ENCODE results near the gene TAL1. TPM values are rescaled to one million over a fixed set of nuclear protein-coding genes. Genes with fewer than 3 reads are reported as not detected.

The TAL1 gene
- total and polyA plus RNA-seq, 2 experiments from 2014 or later: not detected

GRCh38 chr1:47190857-47191256 is 41.2 kb downstream of the TAL1 start:
- peaks cover 25% of the 10 kb centered on the region for H3K4me1 ChIP-seq (ENCODE audit: insufficient read depth)
- Mint-ChIP-seq H3K36me3 (ENCODE audit: low read depth) (no peaks in the 10 kb centered on the region), H3K4me1 (peaks cover 36% of the 10 kb centered on the region), H3K9me3 (0 out of 3 replicates have a peak, but pooled peaks cover under 1% of the 10 kb centered on the region), H3K27me3 (ENCODE audit: insufficient read depth, low read depth, poor library complexity) (peaks cover 35% of the 10 kb centered on the region), H3K4me3 (no peak overlapping the region), H3K27ac (no peak overlapping the region)
- no peak overlapping the region for H3K4me3 ChIP-seq
- 0 out of 2 replicates have a peak, but pooled peaks cover 3% of the 10 kb centered on the region for H3K9me2 ChIP-seq (ENCODE audit: insufficient read depth)
- H3K79me2 ChIP-seq (replicated peaks; ENCODE audit: insufficient read depth): no peaks in the 10 kb centered on the region
- no peak for DNase-seq (ENCODE audit: low spot score)
- TF ChIP-seq EZH2 (IDR thresholded peaks at IDR 0.05; ENCODE audit: low read depth, unreplicated experiment): no peak
- no peak for TF ChIP-seq ZNF114 (CRISPR knock-in tag; IDR thresholded peaks at IDR 0.05)
- TF ChIP-seq ZNF462 (CRISPR knock-in tag; IDR thresholded peaks at IDR 0.05): no peak
- TF ChIP-seq STAT1 (IDR thresholded peaks at IDR 0.05; ENCODE audit: unreplicated experiment): no peak
- no peak for TF ChIP-seq EZH2phosphoT487 (IDR thresholded peaks at IDR 0.05; ENCODE audit: unreplicated experiment)
- no peak for TF ChIP-seq CTCF (conservative IDR thresholded peaks at IDR 0.05; ENCODE audit: low read depth in 2 of 2)
- TF ChIP-seq POLR2AphosphoS5 (IDR thresholded peaks at IDR 0.05; ENCODE audit: low read depth): no peak
- TF ChIP-seq ZNF331 (CRISPR knock-in tag; IDR thresholded peaks at IDR 0.05; ENCODE audit: low read depth): no peak
- no peak for TF ChIP-seq REST (IDR thresholded peaks at IDR 0.05; ENCODE audit: unreplicated experiment)
- TF ChIP-seq NANOG (IDR thresholded peaks at IDR 0.05; ENCODE audit: borderline replicate concordance): no peak
- H3K4me2 ChIP-seq: no peak overlapping the region
- H2AFZ ChIP-seq: no peak overlapping the region
- no peaks in the 10 kb centered on the region for H3K36me3 ChIP-seq (ENCODE audit: insufficient read depth)
- no peak overlapping the region for H3K27ac ChIP-seq (ENCODE audit: low read depth)
- H3F3A ChIP-seq (replicated peaks; ENCODE audit: low read depth): no peaks in the 10 kb centered on the region
- peaks cover 7% of the 10 kb centered on the region; the same call in 1 of the 2 replicates for H4K20me1 ChIP-seq (replicated peaks; ENCODE audit: insufficient read depth)
- peaks cover 26% of the 10 kb centered on the region for H3K27me3 ChIP-seq (ENCODE audit: insufficient read depth)
- no peak for ATAC-seq
